HepG2 (cell line): ENCODE measurements around the gene UQCRC2. TPM values are rescaled to one million over a fixed set of nuclear protein-coding genes. Genes with fewer than 3 reads are reported as not detected.
A peak's percentile ranks its signal among the peaks of the same experiment; 100 is the strongest.

Experiments
- ASH2L ChIP-seq: fragments of 300-600, 200-600 bp; sonication (generic); IDR thresholded peaks from 2 replicates; pipeline ENCODE4 v1.7.0; 2017; ENCODE audit warnings: low read depth, mild to moderate bottlenecking, moderate library complexity, mixed read lengths, low read length; ENCODE audit not compliant: insufficient read length
- BRCA1 ChIP-seq: sonication (generic); formaldehyde crosslinking; IDR thresholded peaks from 2 replicates; pipeline ENCODE4 v1.4.0; 2020; ENCODE audit warnings: missing genetic modification reagents
- CBFB ChIP-seq: sonication (generic); formaldehyde crosslinking; IDR thresholded peaks from 2 replicates; pipeline ENCODE4 v1.4.0; 2020; ENCODE audit warnings: missing genetic modification reagents
- CBX2 ChIP-seq, 2 experiments: fragments of 200-600 bp in 1 of 2; sonication (generic); formaldehyde crosslinking in 1 of 2; IDR thresholded peaks; 2 replicates each; pipeline versions ENCODE4 v1.7.0 to v1.8.1; 2018 to 2022; ENCODE audit warnings: low read depth in 2 of 2, low read length in 1 of 2, mild to moderate bottlenecking in 1 of 2, missing genetic modification reagents in 1 of 2
- ELF1 ChIP-seq: sonication (generic); formaldehyde crosslinking; IDR thresholded peaks from 2 replicates; pipeline ENCODE4 v1.4.0; 2020; ENCODE audit warnings: missing genetic modification reagents
- FOXA1 ChIP-seq, 2 experiments: fragments of 450-650 bp in 1 of 2; sonication (generic) in 1 of 2; formaldehyde crosslinking in 1 of 2; IDR thresholded peaks; 2 replicates each; pipeline versions ENCODE4 v1.4.0 to v1.6.1; 2016 to 2020; ENCODE audit warnings: missing genetic modification reagents in 1 of 2
- FOXO1 ChIP-seq: sonication (generic); formaldehyde crosslinking; IDR thresholded peaks from 2 replicates; pipeline ENCODE4 v1.4.0; 2020; ENCODE audit warnings: missing genetic modification reagents
- GPN1 ChIP-seq: sonication (generic); formaldehyde crosslinking; IDR thresholded peaks from 2 replicates; pipeline ENCODE4 v1.5.1; 2020; ENCODE audit warnings: missing genetic modification reagents, borderline replicate concordance
- HHEX ChIP-seq: IDR thresholded peaks from 2 replicates; pipeline ENCODE4 v1.6.1; 2016; ENCODE audit warnings: control low read depth
- HMG20A ChIP-seq: IDR thresholded peaks from 2 replicates; pipeline ENCODE4 v1.6.1; 2016; ENCODE audit warnings: borderline replicate concordance
- NCOA2 ChIP-seq: sonication (generic); formaldehyde crosslinking; IDR thresholded peaks from 2 replicates; pipeline ENCODE4 v1.8.0; 2022; ENCODE audit warnings: inconsistent platforms
- NR1H2 ChIP-seq: sonication (generic); formaldehyde crosslinking; IDR thresholded peaks from 2 replicates; pipeline ENCODE4 v1.8.1; 2022; ENCODE audit warnings: low read depth, missing genetic modification reagents, borderline replicate concordance
- PCBP2 ChIP-seq: fragments of 200-400 bp; formaldehyde crosslinking; optimal IDR thresholded peaks from 2 replicates; pipeline ENCODE3; 2018; ENCODE audit warnings: low read length, low read depth; ENCODE audit not compliant: poor library complexity, severe bottlenecking
- POLR2AphosphoS5 ChIP-seq: IDR thresholded peaks from 2 replicates; pipeline ENCODE4 v1.6.1; 2012; ENCODE audit warnings: low read depth, low read length
- RARA ChIP-seq: IDR thresholded peaks from 2 replicates; pipeline ENCODE4 v1.6.1; 2016; ENCODE audit warnings: missing genetic modification reagents, missing compliant biosample characterization
- REPIN1 ChIP-seq: sonication (generic); formaldehyde crosslinking; IDR thresholded peaks from 2 replicates; pipeline ENCODE4 v1.8.0; 2022; ENCODE audit warnings: missing genetic modification reagents, low read depth, mild to moderate bottlenecking, borderline replicate concordance
- SMYD3 ChIP-seq: sonication (generic); formaldehyde crosslinking; IDR thresholded peaks from 2 replicates; pipeline ENCODE4 v1.8.1; 2023; ENCODE audit warnings: mild to moderate bottlenecking, missing genetic modification reagents
- SOX6 ChIP-seq, 2 experiments: fragments of 450-650 bp in 1 of 2; sonication (generic) in 1 of 2; formaldehyde crosslinking in 1 of 2; IDR thresholded peaks; 2 replicates each; pipeline versions ENCODE4 v1.4.0 to v1.6.1; 2017 to 2020; ENCODE audit warnings: antibody characterized with exemption in 1 of 2, mild to moderate bottlenecking in 1 of 2, missing genetic modification reagents in 1 of 2
- TARDBP ChIP-seq: sonication (generic); formaldehyde crosslinking; IDR thresholded peaks from 2 replicates; pipeline ENCODE4 v1.8.0; 2022; ENCODE audit warnings: mild to moderate bottlenecking, missing genetic modification reagents
- ZMYM4 ChIP-seq: sonication (generic); formaldehyde crosslinking; IDR thresholded peaks from 2 replicates; pipeline ENCODE4 v1.8.1; 2023; ENCODE audit warnings: mild to moderate bottlenecking, missing genetic modification reagents
- ZNF121 ChIP-seq: sonication (generic); formaldehyde crosslinking; IDR thresholded peaks from 2 replicates; pipeline ENCODE4 v1.5.0; 2020; ENCODE audit warnings: mild to moderate bottlenecking, missing genetic modification reagents
- ZNF652 ChIP-seq: IDR thresholded peaks from 2 replicates; pipeline ENCODE4 v1.6.1; 2016; ENCODE audit warnings: low read depth, borderline replicate concordance
- ZNF841 ChIP-seq: sonication (generic); formaldehyde crosslinking; IDR thresholded peaks from 2 replicates; pipeline ENCODE4 v1.8.1; 2023; ENCODE audit warnings: missing genetic modification reagents, borderline replicate concordance
- polyA plus RNA-seq, 8 experiments: library from polyadenylated mRNA; depleted of rRNA in 3 of 8; stranded (reverse) in 7 of 8; unstranded in 1 of 8; fragments of >200 nt; fragmentation: Illumina TruSeq in 4 of 8; extraction: Trizol in 4 of 8; gene quantifications; 2 replicates each; pipeline versions ENCODE4 v1.2.1 to v1.2.3, GENCODE V29; 2011 to 2016; ENCODE audit warnings: low read depth in 4 of 8, missing spikeins in 1 of 8, mixed read lengths in 1 of 8; ENCODE audit not compliant: insufficient read depth in 1 of 8
- total RNA-seq, 5 experiments: library from RNA; depleted of rRNA; stranded (reverse); fragments of >200 nt; fragmentation: Illumina TruSeq; extraction: Trizol; gene quantifications; 2 replicates each; pipeline ENCODE4 v1.2.3, GENCODE V29; 2016; ENCODE audit warnings: low read depth in 1 of 5
- TF ChIP-seq, protein P1 (sequence below): sonication (generic); formaldehyde crosslinking; IDR thresholded peaks from 2 replicates; pipeline ENCODE4 v1.5.0; 2020; ENCODE audit warnings: mild to moderate bottlenecking, missing genetic modification reagents
- TF ChIP-seq, protein P2 (sequence below): sonication (generic); formaldehyde crosslinking; IDR thresholded peaks from 2 replicates; pipeline ENCODE4 v1.5.1; 2020; ENCODE audit warnings: mild to moderate bottlenecking, missing genetic modification reagents, moderate library complexity

The UQCRC2 gene
- total and polyA plus RNA-seq, 2 of the 13 experiments (the other 11 are each of a cell fraction or from before 2014, with no cell fraction given): 442 to 536 TPM

DNA sequence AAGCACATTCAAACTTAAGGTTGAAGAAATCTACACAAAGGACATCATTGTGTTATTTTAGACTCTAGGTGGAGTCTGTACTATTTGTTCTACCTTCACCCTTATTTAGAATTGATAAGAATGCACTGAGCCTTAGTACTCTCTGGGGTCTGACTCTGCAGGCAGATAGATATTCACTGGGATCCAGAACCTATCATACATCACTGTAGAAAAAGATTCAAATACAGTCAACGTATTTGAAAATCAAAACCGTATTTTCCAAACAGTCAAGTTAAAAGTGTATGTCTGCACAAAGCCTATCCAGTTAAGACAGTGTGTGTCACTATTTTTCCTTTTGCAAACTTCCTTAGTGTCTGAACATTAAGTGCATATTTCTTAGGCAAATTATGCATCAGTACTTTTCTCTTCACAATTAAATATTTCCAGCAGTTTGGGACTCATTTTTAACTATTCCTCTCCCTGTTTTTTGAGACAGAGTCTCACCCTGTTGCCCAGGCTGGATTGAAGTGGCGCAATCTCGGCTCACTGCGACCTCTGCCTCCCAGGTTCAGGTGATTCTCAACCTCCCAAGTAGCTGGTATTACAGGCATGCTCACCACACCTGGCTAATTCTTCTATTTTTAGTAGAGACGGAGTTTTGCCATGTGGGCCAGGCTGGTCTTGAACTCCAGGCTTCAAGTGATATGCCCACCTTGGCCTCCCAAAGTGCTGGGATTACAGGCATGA, 77.1 kb downstream of the UQCRC2 start (continued):
- no peak for TF ChIP-seq CBFB (CRISPR knock-in tag)
- no peak for TF ChIP-seq FOXA1 (IDR thresholded peaks at IDR 0.05)
- peak; percentile 12; the same call in 1 of the 2 replicates for TF ChIP-seq FOXA1 (CRISPR knock-in tag; IDR thresholded peaks at IDR 0.05)
- peak; percentile 18; the same call in 1 of the 2 replicates for TF ChIP-seq ZMYM4 (CRISPR knock-in tag)
- TF ChIP-seq, protein P1, sequence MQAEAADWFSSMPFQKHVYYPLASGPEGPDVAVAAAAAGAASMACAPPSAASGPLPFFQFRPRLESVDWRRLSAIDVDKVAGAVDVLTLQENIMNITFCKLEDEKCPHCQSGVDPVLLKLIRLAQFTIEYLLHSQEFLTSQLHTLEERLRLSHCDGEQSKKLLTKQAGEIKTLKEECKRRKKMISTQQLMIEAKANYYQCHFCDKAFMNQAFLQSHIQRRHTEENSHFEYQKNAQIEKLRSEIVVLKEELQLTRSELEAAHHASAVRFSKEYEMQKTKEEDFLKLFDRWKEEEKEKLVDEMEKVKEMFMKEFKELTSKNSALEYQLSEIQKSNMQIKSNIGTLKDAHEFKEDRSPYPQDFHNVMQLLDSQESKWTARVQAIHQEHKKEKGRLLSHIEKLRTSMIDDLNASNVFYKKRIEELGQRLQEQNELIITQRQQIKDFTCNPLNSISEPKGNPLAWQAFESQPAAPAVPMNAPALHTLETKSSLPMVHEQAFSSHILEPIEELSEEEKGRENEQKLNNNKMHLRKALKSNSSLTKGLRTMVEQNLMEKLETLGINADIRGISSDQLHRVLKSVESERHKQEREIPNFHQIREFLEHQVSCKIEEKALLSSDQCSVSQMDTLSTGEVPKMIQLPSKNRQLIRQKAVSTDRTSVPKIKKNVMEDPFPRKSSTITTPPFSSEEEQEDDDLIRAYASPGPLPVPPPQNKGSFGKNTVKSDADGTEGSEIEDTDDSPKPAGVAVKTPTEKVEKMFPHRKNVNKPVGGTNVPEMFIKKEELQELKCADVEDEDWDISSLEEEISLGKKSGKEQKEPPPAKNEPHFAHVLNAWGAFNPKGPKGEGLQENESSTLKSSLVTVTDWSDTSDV (CRISPR knock-in tag): no peak
- no peak for TF ChIP-seq BRCA1 (CRISPR knock-in tag)
- TF ChIP-seq ZNF841 (CRISPR knock-in tag): 0 out of 2 replicates have a peak, but pooled peaks have one; percentile 13
- no peak for TF ChIP-seq PCBP2
- no peak for TF ChIP-seq POLR2AphosphoS5
- TF ChIP-seq ASH2L: peak; percentile 41
- TF ChIP-seq CBX2 (IDR thresholded peaks at IDR 0.05; ENCODE audit: low read depth, low read length): no peak
- TF ChIP-seq CBX2 (CRISPR knock-in tag; IDR thresholded peaks at IDR 0.05; ENCODE audit: low read depth): no peak
- peak; percentile 27; the same call in 1 of the 2 replicates for TF ChIP-seq TARDBP (CRISPR knock-in tag)
- TF ChIP-seq SOX6 (IDR thresholded peaks at IDR 0.05): no peak
- peak; percentile 47; the same call in 1 of the 2 replicates for TF ChIP-seq SOX6 (CRISPR knock-in tag; IDR thresholded peaks at IDR 0.05)
- TF ChIP-seq NCOA2 (CRISPR knock-in tag): peak; percentile 23; the same call in 1 of the 2 replicates
- no peak for TF ChIP-seq NR1H2 (CRISPR knock-in tag)
- TF ChIP-seq HHEX (CRISPR knock-in tag): no peak
- TF ChIP-seq FOXO1: 0 out of 2 replicates have a peak, but pooled peaks have one; percentile 26
- TF ChIP-seq SMYD3 (CRISPR knock-in tag): peak; percentile 59; the same call in 1 of the 2 replicates
- TF ChIP-seq, protein P2, sequence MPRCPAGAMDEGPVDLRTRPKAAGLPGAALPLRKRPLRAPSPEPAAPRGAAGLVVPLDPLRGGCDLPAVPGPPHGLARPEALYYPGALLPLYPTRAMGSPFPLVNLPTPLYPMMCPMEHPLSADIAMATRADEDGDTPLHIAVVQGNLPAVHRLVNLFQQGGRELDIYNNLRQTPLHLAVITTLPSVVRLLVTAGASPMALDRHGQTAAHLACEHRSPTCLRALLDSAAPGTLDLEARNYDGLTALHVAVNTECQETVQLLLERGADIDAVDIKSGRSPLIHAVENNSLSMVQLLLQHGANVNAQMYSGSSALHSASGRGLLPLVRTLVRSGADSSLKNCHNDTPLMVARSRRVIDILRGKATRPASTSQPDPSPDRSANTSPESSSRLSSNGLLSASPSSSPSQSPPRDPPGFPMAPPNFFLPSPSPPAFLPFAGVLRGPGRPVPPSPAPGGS (CRISPR knock-in tag): no peak
- 0 out of 2 replicates have a peak, but pooled peaks have one; percentile 1 for TF ChIP-seq ELF1 (CRISPR knock-in tag)
- TF ChIP-seq RARA (CRISPR knock-in tag): peak; percentile 13; the same call in 1 of the 2 replicates
- TF ChIP-seq REPIN1: peak; percentile 55; the same call in 1 of the 2 replicates
- TF ChIP-seq ZNF121: peak; percentile 69; the same call in 1 of the 2 replicates
- peak; percentile 44; the same call in 1 of the 2 replicates for TF ChIP-seq ZNF652 (CRISPR knock-in tag)
- no peak for TF ChIP-seq GPN1
- TF ChIP-seq HMG20A (CRISPR knock-in tag): peak; percentile 13; the same call in 1 of the 2 replicates
